Measurements from ENCODE around the gene ADAM11. TPM values are rescaled to one million over a fixed set of nuclear protein-coding genes. Genes with fewer than 3 reads are reported as not detected.
A peak's percentile ranks its signal among the peaks of the same experiment; 100 is the strongest.

The ADAM11 gene
- total RNA-seq, 1 donor from 2014 or later = 4.7 TPM

GRCh38 chr17:44767493-44767892, 8.7 kb downstream of the ADAM11 start:
- DNase-seq (ENCODE audit: extremely low spot score, unreplicated experiment) = no peak
- no peak for TF ChIP-seq CTCF (conservative IDR thresholded peaks at IDR 0.05)
- H3K36me3 Mint-ChIP-seq = no peaks in the 10 kb centered on the region
- H3K4me3 Mint-ChIP-seq = no peak overlapping the region
- H3K27me3 Mint-ChIP-seq = peaks cover 1% of the 10 kb centered on the region
- H3K9me3 Mint-ChIP-seq = no peaks in the 10 kb centered on the region
- no peaks in the 10 kb centered on the region for H3K4me1 Mint-ChIP-seq (ENCODE audit: unreplicated experiment)
- H3K27ac Mint-ChIP-seq = no peak overlapping the region

- no peak for TF ChIP-seq CTCF (conservative IDR thresholded peaks at IDR 0.05)
- H3K4me3 Mint-ChIP-seq = no peak overlapping the region
- H3K36me3 Mint-ChIP-seq = no peaks in the 10 kb centered on the region
- H3K9me3 Mint-ChIP-seq = no peaks in the 10 kb centered on the region
- no peaks in the 10 kb centered on the region for H3K4me1 Mint-ChIP-seq (ENCODE audit: unreplicated experiment)
- DNase-seq (ENCODE audit: extremely low spot score, unreplicated experiment) = no peak
- H3K27me3 Mint-ChIP-seq = no peaks in the 10 kb centered on the region
- H3K27ac Mint-ChIP-seq = no peak overlapping the region
Observed at GRCh38 chr17:44768505-44769142, 9.8 kb downstream of the ADAM11 start.

GRCh38 chr17:44769230-44769629, 10.4 kb downstream of the ADAM11 start:
- Mint-ChIP-seq H3K4me3 (no peak overlapping the region), H3K4me1 (ENCODE audit: unreplicated experiment) (no peaks in the 10 kb centered on the region), H3K27me3 (no peaks in the 10 kb centered on the region), H3K27ac (no peak overlapping the region), H3K9me3 (no peaks in the 10 kb centered on the region), H3K36me3 (no peaks in the 10 kb centered on the region)
- peak; percentile 62 for DNase-seq (ENCODE audit: extremely low spot score, unreplicated experiment)
- no peak for TF ChIP-seq CTCF (conservative IDR thresholded peaks at IDR 0.05)

GRCh38 chr17:44769647-44770084, 10.9 kb downstream of the ADAM11 start:
- H3K36me3 Mint-ChIP-seq = no peaks in the 10 kb centered on the region
- no peaks in the 10 kb centered on the region for H3K9me3 Mint-ChIP-seq
- TF ChIP-seq CTCF (conservative IDR thresholded peaks at IDR 0.05) = no peak
- H3K27me3 Mint-ChIP-seq = no peaks in the 10 kb centered on the region
- peak; percentile 64 for DNase-seq (ENCODE audit: extremely low spot score, unreplicated experiment)
- no peaks in the 10 kb centered on the region for H3K4me1 Mint-ChIP-seq (ENCODE audit: unreplicated experiment)
- H3K27ac Mint-ChIP-seq = no peak overlapping the region
- no peak overlapping the region for H3K4me3 Mint-ChIP-seq

- H3K4me1 Mint-ChIP-seq (ENCODE audit: unreplicated experiment) = no peaks in the 10 kb centered on the region
- H3K27me3 Mint-ChIP-seq = no peaks in the 10 kb centered on the region
- no peak for TF ChIP-seq CTCF (conservative IDR thresholded peaks at IDR 0.05)
- H3K4me3 Mint-ChIP-seq = no peak overlapping the region
- H3K9me3 Mint-ChIP-seq = no peaks in the 10 kb centered on the region
- H3K36me3 Mint-ChIP-seq = no peaks in the 10 kb centered on the region
- H3K27ac Mint-ChIP-seq = no peak overlapping the region
- DNase-seq (ENCODE audit: extremely low spot score, unreplicated experiment) = no peak
Observed at GRCh38 chr17:44770166-44770925, 11.6 kb downstream of the ADAM11 start.
